Measurements from ENCODE around the gene IFITM10.

DNA sequence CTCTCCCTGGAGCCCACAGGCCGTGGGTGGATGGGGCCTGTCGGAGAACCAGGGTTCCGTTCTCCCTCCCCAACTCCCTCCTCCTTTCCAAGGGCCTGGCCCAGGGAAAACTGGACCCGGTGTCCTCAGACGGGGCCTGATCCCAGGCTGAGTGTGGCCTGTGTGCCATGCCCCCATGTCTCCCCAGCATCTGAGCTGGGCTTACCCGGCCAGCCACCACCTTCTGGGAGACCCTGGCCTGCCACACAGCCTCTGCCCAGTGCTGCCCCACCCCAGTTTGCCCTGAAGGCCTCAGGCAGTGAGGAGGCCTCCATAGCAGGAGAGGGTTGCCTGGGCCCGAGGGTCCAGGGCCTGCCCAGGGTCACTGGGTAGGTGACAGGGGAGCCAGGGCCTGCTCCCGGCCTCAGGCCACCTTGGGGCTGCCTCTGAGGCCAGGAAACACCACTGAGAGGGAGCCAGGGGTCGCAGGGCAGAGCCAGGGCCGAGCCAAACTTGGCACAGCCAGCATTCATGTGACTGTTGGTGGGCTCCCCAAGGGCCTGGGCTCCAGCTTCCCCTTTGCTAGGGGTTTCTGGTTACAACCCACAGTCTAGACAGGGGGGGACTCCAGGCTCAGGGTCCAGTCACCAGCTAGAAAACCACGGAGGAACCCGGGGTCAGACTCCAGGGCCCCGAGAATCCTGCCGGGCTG lies 590 bp upstream of the IFITM10 start:
- TF ChIP-seq, protein P1, sequence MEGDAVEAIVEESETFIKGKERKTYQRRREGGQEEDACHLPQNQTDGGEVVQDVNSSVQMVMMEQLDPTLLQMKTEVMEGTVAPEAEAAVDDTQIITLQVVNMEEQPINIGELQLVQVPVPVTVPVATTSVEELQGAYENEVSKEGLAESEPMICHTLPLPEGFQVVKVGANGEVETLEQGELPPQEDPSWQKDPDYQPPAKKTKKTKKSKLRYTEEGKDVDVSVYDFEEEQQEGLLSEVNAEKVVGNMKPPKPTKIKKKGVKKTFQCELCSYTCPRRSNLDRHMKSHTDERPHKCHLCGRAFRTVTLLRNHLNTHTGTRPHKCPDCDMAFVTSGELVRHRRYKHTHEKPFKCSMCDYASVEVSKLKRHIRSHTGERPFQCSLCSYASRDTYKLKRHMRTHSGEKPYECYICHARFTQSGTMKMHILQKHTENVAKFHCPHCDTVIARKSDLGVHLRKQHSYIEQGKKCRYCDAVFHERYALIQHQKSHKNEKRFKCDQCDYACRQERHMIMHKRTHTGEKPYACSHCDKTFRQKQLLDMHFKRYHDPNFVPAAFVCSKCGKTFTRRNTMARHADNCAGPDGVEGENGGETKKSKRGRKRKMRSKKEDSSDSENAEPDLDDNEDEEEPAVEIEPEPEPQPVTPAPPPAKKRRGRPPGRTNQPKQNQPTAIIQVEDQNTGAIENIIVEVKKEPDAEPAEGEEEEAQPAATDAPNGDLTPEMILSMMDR (IDR thresholded peaks at IDR 0.05) = no peak
- no peak for TF ChIP-seq POLR2A (IDR thresholded peaks at IDR 0.05)
- TF ChIP-seq POLR2AphosphoS5 (IDR thresholded peaks at IDR 0.05) = no peak
